Fibroblast of skin of scalp (primary cell): ENCODE data around the gene FOXL2NB. TPM values are rescaled to one million over a fixed set of nuclear protein-coding genes. Genes with fewer than 3 reads are reported as not detected.
"Not testable (repeated sequence)": the region's sequence is repeated elsewhere in the genome, so short reads cannot be mapped to it uniquely, and the experiment has no call there.

Experiments used
- DNase-seq: peaks from one replicate; pipeline ENCODE4 v3.0.0-alpha.2; 2013
- polyA plus RNA-seq, 2 experiments: library from polyadenylated mRNA; unstranded; fragments of 120-200 nt; gene quantifications; one replicate each; pipeline ENCODE4 v1.2.1, GENCODE V29; 2013; ENCODE audit not compliant: insufficient read length in 2 of 2

Gene FOXL2NB
- 4.2 TPM for polyA plus RNA-seq (2013, experiment 1 of 2; ENCODE audit: insufficient read length)
- 4.8 TPM for polyA plus RNA-seq (2013, experiment 2 of 2; ENCODE audit: insufficient read length)

DNA sequence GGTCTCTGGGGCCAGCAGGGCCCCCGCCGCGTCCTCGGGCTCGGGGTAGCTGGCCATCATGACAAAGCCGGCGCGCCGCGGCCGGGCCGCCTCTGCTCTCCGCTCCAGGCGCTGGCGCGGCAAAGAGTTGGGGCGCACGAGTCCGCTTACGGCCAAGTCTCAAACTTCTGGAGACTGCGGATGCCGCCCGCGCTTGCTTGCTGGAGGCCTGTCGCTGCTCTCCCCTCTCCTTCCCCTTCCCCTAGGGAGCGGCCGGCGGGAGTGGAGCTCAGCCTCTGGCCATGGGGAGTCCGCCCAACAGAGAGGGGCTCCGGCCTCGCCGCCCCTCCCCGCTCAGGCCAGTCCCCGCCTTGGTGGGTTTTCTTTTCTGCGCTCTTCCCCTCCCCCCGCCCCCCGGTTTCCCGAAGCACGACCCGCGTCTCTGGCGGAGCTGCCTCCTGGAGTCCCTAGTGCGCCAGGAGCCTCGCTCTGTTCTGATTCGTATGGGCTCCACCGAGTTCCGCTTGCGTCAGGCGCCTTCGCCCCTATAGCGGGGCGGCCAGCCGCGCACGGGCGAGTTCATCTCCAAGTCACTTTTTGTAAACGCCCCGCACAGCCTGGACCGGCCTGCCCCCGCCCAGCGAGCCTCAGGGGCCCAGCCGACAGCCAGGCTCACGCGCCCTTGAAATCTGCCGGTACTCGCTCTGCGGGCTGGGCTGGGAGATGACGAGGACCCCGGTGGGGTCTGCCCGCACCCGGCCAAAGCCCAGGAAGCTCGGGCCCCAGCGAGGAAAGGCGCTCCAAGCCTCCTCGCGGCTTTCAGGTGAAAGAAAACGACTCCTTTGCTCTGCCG lies at the start of gene FOXL2NB, which contains the start of gene FOXL2:
FOXL2NB (plus strand) TSS at position 555 of the 832 bp plus-strand sequence; CDS start at position 703, 148 bp downstream.
FOXL2 (minus strand) TSS at position 475 of the 832 bp plus-strand sequence; CDS start at position 60, 415 bp downstream.
- DNase-seq: peak; percentile 88

DNA sequence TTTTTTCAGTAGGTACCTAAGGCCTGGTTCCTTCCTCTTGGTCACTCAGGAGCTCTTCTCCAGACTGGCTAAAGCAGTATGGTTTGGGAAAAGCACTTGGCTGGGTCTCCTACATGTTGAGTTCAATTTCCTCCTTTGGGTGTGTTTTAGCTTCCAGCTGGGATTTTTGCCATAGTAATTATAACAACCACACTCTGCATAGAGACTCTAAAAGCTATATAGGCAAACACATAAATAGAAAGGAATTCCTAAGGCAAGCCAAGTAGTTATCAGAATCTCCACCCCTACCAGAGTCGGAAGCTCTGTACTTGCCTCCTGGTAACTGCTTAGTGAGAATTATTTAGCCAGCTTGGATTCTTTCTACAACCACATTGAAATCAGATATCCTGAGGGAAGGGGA lies 48.7 kb upstream of the FOXL2NB start:
- DNase-seq: peak; percentile 45

DNA sequence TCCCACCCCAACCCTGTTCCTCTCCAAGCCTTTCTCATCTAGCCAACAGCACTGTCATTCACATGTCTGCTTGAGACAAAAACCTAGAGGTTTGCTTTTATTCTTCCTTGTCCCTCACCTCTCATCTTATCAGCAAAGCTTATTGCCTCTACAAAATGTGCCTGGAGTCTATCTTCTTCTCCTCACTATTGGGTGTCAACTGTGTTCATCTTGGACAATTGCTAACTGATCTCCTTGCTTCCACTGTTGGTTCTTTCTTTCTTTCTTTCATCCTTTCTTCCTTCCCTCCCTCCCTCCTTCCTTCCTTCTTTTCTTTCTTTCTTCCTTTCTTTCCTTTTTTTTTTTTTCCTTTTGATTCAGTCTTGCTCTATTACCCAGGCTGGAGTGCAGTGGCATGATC lies 48.3 kb upstream of the FOXL2NB start:
- no peak for DNase-seq

DNA sequence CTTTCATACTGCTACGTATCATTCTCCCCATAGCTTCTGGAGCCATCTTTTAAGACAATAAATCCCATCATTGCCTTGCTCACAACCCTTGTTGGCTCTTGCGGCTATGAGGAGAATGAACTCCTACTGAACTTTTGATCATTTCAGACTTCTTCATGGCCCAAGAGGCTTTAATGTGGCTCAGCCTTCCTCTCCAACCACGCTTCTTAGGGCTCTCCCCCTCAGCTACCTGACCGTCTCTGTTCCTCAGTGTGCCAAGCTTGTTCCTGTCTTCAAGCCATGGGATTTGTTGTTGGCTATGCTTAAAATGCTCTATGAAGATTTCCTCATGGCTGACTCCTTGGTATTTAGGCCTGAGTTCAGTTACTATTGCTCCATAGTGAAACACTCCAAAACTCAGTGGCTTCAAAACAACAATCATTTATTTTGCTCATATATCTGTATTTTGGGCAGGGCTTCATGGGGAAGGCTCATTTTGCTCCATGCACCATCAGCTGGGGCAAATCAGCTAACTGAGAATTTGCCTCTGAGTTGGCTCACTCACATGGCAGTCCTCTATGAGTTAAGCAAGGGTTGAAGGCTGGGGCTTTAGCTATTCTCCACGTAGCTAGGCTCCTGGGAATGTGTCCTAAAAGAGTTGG lies 47.5 kb upstream of the FOXL2NB start:
- DNase-seq: no peak

DNA sequence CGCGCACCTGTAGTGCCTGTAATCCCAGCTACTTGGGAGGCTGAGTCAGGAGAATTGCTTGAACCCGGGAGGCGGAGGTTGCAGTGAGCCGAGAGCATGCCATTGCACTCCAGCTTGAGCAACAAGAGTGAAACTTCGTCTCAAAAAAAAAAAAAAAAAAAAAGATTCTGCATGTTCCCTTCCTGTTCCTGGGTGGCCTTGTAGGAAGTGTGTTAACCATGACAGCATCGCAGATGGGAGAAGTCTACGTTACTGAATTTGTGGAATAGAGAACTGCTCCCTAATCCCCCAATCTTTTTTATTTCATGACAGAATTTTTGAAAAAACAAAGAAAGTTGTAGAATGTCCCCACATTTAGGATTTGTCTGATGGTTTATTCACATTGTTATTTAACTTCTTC lies 45.5 kb upstream of the FOXL2NB start:
- no peak for DNase-seq

DNA sequence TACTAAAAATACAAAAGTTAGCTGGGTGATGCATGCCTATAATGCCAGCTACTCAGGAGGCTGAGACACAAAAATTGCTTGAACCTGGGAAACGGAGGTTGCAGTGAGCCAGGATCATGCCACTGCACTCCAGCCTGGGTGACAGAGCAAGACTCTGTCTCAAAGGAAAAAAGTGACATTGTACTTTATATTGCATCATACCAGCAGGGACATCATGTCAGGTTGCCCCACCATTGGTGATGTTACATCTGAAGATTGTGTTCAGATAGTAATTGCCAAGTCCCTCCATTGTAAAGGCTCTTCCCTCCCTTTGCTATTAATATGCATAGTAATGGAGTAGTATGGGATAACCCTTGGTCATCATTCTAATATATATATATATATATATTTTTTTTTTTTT lies 44.8 kb upstream of the FOXL2NB start:
- no peak for DNase-seq

DNA sequence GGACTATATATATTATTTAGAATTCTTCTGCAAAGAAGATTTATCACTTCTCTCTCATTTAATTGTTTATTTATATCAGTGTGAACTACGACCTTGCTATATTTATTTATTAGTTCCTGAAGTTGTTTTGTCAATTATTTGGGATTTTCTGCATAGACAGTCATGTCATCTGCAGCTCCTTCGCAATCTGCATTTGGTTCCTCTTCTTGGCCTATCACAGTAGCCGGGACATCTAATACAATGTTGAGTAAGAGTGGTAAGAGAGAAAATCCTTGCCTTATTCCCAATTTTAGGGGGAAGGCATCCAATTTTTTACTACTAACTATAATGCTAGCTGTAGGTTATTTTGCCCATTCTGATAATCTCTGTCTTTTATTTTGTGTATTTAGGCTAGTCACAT lies 39.5 kb upstream of the FOXL2NB start:
- DNase-seq: no peak

DNA sequence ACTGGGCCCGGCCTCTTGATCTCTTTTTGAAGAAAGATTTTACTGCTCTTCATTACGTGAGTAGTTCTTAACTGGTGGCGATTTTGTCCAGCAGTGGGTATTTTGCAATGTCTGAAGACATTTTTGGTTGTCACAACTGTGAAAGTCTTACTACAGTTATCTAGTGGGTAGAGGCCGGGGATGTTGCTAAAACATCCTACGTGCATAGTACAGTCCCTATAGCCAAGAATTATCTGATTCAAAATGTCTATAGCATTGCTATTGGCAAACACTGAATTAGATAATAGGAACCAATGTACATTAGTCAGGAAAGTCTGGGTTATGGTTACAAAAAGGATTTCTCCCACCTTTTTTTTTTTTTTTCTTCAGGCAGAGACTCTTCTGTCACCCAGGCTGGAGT lies 38.2 kb upstream of the FOXL2NB start:
- DNase-seq: no peak

DNA sequence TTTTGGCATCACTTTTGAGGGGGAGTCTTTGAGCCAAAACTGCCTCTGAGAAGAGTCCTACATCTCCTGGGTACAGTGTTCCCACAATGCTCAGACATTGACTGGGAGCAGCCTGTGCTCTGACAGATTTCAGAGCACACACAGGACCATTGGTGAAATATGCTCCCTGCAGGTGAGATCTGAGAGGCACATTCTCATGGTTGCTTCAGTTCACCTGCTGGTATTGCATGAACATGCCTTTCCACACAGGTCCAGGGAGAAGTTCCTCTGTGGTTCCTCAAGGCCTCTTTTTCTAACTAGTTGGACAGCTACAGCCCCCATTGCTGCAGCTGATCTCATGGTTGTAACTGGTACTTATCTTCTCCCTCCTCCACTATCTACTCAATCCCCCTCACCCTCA lies 37.1 kb upstream of the FOXL2NB start:
- DNase-seq: no peak

DNA sequence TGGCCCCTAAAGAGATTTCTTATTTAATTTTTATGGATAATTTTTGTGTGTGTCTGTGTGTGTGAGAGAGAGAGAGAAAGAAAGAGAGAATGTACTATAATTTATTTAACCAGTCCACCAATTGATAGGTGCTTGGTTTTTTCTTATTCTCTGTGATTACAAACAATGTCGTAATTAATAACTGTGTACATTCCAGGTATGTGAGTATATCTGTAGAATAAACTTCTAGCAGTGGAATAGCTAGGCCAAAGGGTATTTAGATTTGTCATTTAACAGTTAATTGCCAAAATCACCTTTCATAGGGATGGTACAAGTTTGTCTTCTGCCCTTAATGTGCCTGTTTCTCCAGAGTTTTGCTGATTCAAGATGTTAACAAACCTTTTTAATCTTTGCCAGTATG lies 35.4 kb upstream of the FOXL2NB start:
- DNase-seq: no peak

DNA sequence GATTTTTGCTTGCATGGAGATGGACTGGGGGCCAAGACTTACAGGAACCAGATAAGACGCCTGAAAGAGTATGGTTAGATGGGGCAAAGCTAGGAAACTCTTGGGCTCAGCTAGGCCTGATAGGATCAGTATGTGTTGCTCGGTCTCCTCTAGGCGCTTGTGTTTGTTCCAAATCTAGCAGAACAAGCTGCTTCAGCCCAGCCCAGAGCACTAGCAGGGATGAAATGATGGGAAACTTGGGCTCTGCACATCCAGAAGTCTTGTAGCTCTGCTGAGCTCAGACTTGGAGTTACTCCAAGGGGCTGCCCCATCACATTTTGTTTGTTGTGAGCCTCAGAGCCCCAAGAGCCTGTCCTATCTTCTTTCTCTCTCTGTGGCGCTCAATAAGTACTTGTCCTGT lies 34.8 kb upstream of the FOXL2NB start:
- no peak for DNase-seq

DNA sequence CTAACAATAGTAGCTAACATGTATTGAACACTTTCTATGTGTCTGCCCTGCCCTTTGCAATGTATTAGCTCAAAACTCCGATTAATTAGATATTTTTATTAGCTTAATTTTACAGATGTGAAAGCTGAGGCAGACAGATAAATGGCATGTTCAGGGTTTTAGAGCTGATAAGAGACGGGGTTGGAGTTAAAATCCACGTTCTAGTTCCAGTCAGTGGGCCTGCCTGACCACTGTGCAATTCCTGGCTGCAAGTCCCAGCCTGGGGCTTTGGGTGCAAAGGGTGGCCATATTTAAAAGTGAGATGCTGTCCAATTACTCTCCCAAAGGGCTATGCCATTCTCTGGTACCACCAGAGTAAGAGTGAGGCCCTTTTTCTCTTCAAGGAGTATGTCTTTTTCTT lies 33.3 kb upstream of the FOXL2NB start:
- DNase-seq: no peak

DNA sequence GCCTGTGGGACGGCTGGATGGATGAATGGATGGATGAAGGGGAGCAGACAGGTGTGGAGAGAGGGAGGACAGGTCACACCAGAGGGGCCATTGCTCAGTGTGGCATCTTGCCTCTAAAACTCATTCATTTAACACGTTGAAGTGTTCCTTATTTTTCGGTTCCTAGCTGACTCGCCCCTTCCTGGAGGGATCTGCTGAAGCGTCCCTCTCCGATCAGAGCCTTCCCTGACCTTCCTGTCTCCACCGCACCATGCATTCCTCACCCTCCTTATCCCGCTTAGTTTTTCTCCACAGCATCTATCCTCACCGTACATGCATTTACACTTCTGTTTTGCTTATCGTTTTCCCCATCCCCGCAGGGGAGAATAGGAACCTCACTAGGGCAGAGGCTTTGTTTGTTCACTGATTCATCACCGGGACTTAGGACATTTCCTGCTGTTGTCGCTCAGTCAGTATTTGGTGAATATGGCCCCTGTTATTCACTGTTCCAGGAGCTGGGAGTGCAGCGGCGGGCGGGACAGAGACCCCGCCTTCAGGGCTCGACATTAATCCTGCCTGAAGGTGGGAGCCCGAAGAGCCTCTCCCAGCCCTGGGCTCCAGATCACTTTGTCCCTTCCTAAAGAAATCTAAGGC lies 32.0 kb upstream of the FOXL2NB start:
- peak; percentile 63 for DNase-seq

DNA sequence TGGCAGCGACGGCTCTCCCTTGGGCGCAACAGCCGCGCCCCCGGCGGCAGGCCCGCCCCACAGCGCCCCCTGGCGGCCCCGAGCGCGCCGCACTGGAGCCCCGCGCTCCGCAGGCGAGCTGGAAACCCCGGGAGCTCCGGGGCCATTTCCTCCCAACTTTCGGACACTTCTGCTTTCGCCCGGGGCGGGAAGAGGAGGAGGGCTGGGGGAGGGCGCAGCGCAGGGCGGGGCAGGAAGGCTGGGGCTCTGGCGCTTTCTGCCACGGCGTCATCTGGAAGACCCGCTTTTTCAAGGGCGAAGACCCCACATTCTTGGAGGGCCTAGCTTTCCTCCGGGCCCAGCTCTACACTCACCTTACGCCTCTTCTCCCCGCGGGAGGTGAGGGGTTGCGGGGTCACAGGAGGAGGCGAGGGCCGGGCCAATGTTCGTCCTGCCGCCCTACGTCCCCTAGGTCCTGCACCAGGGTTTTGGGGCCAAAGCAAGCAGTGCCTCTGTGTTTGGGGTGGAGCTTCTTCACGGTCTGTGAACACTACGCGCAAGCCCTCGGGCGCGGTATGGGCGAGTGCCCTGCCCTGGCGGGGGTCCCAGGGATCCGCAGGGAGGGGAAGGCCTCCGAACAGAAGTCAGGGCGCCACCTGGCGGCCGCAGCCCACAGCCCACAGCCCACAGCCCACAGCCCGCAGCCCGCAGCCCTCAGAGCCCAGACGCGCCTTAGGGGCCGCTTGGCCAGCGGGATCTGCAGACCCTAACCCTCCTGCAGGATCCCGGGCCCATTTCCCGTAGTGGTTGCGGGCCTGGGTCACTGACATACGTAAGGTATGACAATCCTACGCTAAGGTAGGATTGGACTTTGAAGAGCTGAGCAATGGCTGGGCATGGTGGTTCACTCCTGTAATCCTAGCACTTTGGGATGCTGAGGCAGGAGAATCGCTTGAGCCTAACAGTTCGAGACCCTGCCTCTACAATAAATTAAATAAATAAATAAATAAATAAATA lies 31.2 kb upstream of the FOXL2NB start:
- peak; percentile 92 for DNase-seq

DNA sequence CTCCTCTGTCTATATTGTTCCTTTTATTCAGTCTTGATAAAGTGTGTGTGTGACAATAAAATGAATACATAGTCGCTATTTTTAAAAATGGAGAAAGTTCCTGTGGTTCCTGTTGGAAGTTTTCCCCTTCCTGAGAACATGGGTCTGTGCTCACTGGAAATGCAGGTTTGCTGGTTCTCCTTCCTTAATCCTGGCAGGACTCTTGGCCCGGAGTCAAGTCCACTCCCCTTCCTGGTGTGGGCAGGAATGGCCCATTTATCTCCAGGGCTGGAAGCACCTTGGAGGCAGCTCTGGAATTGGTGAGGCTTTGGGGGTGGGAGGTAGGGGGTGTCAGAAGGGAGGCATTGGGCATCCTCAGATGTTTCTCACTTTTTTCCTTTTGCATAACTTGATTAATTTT lies 30.2 kb upstream of the FOXL2NB start:
- no peak for DNase-seq

DNA sequence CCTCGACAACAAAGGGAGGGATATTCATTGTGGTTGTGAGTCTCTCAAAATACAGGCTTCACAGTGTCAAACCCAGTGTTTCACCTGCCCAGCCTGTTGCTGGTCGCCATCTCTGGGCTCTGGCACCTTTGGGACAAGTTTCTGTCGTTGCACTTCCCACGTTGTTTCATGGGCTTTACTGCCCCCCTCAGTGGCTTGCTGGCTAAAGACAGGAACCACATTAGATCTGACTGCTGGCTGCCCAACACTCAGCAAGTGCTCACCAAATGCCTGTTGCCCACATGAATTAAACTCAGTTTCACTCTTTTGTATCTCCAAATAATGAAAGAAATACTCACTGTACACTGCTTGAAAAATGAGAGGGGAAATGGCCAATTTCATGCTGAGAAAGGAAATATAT lies 27.7 kb upstream of the FOXL2NB start:
- DNase-seq: no peak

DNA sequence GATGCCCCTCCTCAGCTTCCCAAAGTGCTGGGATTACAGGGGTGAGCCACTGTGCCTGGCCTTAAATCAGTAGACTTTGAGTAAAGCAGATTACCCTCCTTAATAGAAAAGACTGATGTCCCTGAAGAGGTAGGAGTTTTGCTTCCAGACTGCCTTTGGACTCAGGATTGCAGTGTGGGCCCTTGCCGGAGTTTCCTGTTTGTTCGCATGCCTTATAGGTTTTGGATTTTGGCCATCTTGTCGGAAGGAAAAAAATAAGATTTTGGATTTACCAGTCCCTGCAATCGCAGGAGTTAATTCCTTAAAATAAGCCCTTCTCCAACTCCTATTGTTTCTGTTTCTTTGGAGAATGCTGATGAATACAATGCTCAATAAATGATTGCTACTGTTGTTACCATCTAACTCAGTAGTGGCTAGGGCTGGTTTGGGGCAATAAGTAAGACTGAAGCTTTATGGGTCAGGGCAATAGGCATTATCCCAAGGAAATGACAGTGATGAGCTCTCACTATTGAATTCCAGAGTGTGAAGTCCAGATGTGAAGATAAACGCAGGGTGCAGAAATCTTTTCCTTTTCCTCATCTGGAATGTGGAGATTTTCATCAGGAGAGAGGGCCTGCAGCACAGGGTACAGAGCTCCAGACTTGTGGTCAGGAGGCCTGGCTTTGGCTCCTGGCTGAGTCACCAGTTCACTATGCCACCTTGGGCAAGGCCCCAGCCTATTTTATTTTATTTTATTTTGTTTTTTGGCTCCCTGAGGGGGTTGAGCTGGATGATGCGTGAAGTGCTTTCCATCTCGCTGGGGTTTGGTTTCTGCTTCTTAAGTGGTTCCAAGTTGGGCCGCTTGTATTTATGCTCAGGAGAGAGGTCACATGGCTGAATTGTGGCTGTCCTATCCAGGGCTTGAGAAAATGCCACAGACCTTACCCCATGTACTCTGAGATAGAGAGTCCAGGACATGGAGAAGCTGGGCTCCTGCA lies 25.4 kb upstream of the FOXL2NB start:
- DNase-seq: peak; percentile 87

DNA sequence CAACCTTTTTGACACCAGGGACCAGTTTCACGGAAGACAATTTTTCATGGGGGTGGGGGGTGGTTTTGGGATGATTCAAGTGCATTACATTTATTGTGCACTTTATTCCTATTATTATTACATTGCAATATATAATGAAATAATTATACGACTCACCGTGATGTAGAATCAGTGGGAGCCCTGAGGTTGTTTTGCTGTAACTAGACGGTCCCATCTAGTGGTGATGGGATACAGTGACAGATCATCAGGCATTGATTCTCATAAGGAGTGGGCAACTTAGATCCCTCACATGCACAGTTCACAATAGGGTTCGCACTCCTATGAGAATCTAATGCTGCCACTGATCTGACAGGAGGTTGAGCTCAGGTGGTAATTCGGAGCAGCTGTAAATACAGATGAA lies 24.6 kb upstream of the FOXL2NB start:
- DNase-seq: not testable (repeated sequence)

DNA sequence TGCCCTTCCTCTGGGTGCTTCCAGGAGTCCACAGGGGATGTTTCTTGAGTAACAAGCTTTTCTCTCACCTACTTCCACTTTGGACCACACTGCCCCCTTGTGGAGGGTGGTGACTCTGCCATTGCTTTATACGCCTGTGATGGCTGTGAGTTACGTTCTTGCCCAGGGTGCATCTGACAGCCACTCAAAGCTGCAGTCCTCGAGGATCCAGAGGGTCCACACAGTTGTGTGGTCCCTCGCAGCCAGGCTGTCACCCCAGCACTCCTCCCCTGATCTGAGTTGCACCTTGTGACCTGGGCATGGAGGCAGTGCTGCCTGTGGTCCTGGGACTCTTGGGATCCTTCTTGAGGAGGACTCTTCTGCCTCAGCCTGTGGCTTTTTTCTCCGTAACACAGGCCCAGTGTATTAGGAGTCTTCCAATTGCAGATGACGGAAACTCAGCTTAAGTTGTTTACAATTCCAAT lies 23.5 kb upstream of the FOXL2NB start:
- DNase-seq: peak; percentile 81

DNA sequence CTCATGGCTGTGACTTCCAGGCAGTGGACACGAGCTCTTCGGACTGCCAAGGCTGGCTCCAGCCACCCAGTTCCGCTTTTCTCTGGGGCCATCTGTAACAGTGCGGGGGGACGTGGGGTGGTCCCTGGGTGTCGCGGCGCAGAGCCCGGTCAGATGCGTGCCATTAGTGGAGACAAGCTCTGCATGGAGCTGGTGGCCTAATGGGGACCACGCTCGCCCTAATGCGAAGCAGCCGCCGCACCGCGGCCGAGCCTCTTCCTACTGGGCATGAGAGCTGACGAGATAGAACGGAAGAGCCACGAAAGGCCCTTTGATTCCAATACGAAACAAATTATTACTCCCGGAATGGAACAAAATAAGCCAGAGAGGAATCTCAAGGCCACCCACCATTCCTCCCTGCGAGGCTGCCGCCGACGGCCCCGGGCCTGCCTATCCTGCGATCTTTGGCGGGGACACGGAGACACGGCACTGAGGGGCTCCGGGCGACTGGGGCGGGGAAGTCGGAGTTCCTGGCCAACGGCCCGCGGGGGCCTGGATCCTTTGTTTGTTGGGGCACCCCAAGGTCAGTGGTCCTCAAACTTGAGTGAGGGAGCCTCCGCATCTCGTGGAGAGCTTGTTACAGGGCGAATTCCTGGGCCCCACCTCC lies 18.2 kb upstream of the FOXL2NB start:
- DNase-seq: no peak
